ENCODE measurements around the gene PANX3. TPM values are rescaled to one million over a fixed set of nuclear protein-coding genes. Genes with fewer than 3 reads are reported as not detected.

Gene PANX3
- total and polyA plus RNA-seq, 9 of the 15 experiments (the other 6 are each of a cell fraction or from before 2014, with no cell fraction given), result 0.09 to 0.69 (median 0.39) TPM

DNA sequence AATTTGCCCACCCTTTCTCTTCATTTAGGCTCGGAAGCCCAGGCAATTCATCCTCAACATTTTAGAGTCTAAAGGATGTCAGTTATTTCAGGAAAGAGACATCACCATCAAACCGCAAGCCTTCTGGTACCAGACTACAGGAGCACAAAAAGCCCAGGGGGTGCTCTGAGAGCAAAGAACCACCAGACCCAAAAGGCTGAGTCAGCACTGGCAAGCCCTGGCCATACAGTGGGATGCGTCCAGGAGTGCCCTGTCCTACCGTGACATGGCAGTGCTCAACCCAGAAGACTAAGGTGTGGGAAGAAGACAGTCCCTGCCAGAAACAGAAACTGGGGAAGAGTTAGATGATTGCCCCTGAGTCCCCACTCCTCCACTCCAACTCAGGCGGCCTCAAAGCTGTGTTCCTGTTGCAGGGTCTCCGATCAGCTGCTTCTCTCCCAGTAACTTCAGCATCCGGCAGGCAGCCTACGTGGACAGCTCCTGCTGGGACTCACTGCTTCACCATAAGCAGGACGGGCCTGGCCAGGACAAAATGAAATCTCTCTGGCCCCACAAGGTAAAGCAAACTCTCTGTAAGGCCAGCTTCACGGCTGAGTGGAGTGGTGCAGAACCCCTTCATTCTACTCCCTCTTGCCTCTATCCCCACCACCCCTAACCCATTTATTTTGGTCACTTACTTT lies 1.5 kb downstream of the PANX3 start (continued):
- TF ChIP-seq ATF6 (CRISPR knock-in tag; IDR thresholded peaks at IDR 0.05), result no peak
- peak; percentile 81 for TF ChIP-seq MAFK (IDR thresholded peaks at IDR 0.05; ENCODE audit: low read length)
- no peak for TF ChIP-seq RBM15 (IDR thresholded peaks at IDR 0.05; ENCODE audit: insufficient read depth, low read length)
- no peak for TF ChIP-seq HIVEP1 (CRISPR knock-in tag; IDR thresholded peaks at IDR 0.05)
- TF ChIP-seq MAFG (tag; conservative IDR thresholded peaks at IDR 0.05), result peak; percentile 77
- TF ChIP-seq RCOR1 (IDR thresholded peaks at IDR 0.05; ENCODE audit: borderline replicate concordance in 1 of 2, low read depth in 2 of 2, low read length in 2 of 2), result no peak

DNA sequence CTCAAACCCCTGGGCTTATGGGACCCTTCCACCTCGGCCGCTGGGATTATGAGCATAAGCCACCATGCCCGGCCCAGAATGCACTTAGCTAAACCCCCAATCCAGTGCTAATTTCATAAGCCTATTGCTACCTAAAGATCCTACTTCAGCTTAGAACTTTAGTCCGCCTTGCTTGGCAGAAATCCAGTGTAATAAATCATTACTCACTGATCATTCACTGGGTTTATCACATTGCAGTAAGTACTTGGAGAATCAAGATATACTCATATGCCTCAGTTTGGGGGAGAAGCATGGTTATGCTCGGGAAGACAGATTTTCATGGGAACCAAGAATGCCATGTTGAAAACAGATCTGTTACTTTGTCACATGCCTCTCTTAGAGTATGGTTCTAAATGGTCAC lies 7.6 kb downstream of the PANX3 start:
- 1% methylated on average over 5 of the region's 5 CpGs for WGBS (ENCODE audit: insufficient coverage, low coverage, missing lambda C conversion rate)
- no peaks in the 10 kb centered on the region for H3K9me3 ChIP-seq (replicated peaks; ENCODE audit: control insufficient read depth, insufficient read depth, low read depth, low read length)
- H3K4me3 ChIP-seq, result no peak overlapping the region
- no peak overlapping the region for H2AFZ ChIP-seq (ENCODE audit: low read depth, low read length)
- H3K9ac ChIP-seq (ENCODE audit: insufficient read depth in 1 of 2, low read depth in 2 of 2, low read length in 2 of 2), result no peak overlapping the region
- ATAC-seq, result no peak
- no peak overlapping the region for H3K4me2 ChIP-seq (ENCODE audit: insufficient read depth, low read length)
- no peaks in the 10 kb centered on the region for H3K36me3 ChIP-seq (ENCODE audit: control insufficient read depth, insufficient read depth, low read length)
- H3K4me1 ChIP-seq (replicated peaks in 1 of 2; ENCODE audit: control insufficient read depth in 2 of 2, insufficient read depth in 2 of 2, low read length in 2 of 2), result peaks cover 3% of the 10 kb centered on the region in 2 experiments; a peak in 4 of 5 replicates
- peaks cover 12% of the 10 kb centered on the region for H3K79me2 ChIP-seq (ENCODE audit: control insufficient read depth, insufficient read depth, low read length)
- no peak for DNase-seq (ENCODE audit: extremely low read depth in 1 of 4, low spot score in 3 of 4)
- in situ Hi-C loops (cut with MboI) (no loop called here), intact Hi-C loops (cut with micrococcal nuclease) (no loop called here)
- FAIRE-seq, result no peak
- ChIA-PET POLR2A (interaction anchor here (0.7 to 1.5 kb wide), 2 partner anchors 15 to 1361 kb away, joined by 3 read pairs; no protein-coding TSS in a partner anchor), CTCF (ENCODE audit: low intra/inter-chr PET ratio) (no interaction called here)
- H4K20me1 ChIP-seq (replicated peaks; ENCODE audit: control insufficient read depth, insufficient read depth, low read length), result no peaks in the 10 kb centered on the region
- no peaks in the 10 kb centered on the region for H3K9me1 ChIP-seq (ENCODE audit: control insufficient read depth, insufficient read depth, low read length)
- no peak overlapping the region for H3K27ac ChIP-seq (ENCODE audit: extremely low read depth, low read depth, low read length)
- BruUV-seq (replicated peaks), result no TSS peak
- H3K27me3 ChIP-seq (ENCODE audit: control insufficient read depth in 2 of 2, insufficient read depth in 2 of 2, low read length in 2 of 2), result peaks cover 0 to 19% of the 10 kb centered on the region in 2 experiments; a peak in 3 of 5 replicates
- no peak for TF ChIP-seq FOXJ3 (CRISPR knock-in tag; IDR thresholded peaks at IDR 0.05)
- peak; percentile 90 for TF ChIP-seq MEIS2 (IDR thresholded peaks at IDR 0.05; ENCODE audit: partially characterized antibody)
- no peak for TF ChIP-seq DMBX1 (CRISPR knock-in tag; IDR thresholded peaks at IDR 0.05; ENCODE audit: borderline replicate concordance)
- TF ChIP-seq ZKSCAN1 (IDR thresholded peaks at IDR 0.05; ENCODE audit: low read depth, low read length), result no peak
- no peak for TF ChIP-seq RBFOX2 (IDR thresholded peaks at IDR 0.05; ENCODE audit: low read depth, low read length)
- no peak for TF ChIP-seq ZNF592 (IDR thresholded peaks at IDR 0.05)
- TF ChIP-seq NFATC3 (IDR thresholded peaks at IDR 0.05), result no peak

Measured in K562 (cell line).